ENCODE data around the gene XIRP2. TPM values are rescaled to one million over a fixed set of nuclear protein-coding genes. Genes with fewer than 3 reads are reported as not detected.

Gene XIRP2
- total RNA-seq, 1 donor from 2014 or later, result 0.05 TPM

DNA sequence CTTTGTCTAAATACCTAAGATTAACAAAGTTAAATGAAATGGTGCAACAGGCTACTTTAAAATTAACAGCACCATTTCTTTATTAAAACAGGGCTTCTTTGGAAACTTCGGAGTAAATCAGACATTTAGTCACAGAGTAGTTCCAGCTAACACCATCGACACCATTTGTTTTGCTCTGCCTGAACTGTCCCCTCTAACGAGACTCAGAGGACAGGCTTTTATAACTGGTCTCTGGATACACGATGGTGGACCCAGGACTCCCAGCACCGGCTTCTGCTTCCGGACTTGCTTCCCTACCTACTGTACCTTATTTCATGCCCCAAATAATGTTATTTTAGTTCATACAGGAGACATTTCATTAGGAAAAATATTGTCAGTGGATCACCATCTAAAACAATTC lies 252.1 kb downstream of the XIRP2 start:
- Mint-ChIP-seq H3K4me3 (no peak overlapping the region), H3K4me1 (peaks cover 14% of the 10 kb centered on the region), H3K36me3 (ENCODE audit: low read depth) (no peaks in the 10 kb centered on the region), H3K9me3 (peaks cover 3% of the 10 kb centered on the region), H3K27me3 (ENCODE audit: low read depth) (no peaks in the 10 kb centered on the region), H3K27ac (ENCODE audit: unreplicated experiment) (no peak overlapping the region)
- DNase-seq (ENCODE audit: low read depth, low spot score), result no peak
- TF ChIP-seq, protein P1, sequence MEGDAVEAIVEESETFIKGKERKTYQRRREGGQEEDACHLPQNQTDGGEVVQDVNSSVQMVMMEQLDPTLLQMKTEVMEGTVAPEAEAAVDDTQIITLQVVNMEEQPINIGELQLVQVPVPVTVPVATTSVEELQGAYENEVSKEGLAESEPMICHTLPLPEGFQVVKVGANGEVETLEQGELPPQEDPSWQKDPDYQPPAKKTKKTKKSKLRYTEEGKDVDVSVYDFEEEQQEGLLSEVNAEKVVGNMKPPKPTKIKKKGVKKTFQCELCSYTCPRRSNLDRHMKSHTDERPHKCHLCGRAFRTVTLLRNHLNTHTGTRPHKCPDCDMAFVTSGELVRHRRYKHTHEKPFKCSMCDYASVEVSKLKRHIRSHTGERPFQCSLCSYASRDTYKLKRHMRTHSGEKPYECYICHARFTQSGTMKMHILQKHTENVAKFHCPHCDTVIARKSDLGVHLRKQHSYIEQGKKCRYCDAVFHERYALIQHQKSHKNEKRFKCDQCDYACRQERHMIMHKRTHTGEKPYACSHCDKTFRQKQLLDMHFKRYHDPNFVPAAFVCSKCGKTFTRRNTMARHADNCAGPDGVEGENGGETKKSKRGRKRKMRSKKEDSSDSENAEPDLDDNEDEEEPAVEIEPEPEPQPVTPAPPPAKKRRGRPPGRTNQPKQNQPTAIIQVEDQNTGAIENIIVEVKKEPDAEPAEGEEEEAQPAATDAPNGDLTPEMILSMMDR (conservative IDR thresholded peaks at IDR 0.05), result no peak

DNA sequence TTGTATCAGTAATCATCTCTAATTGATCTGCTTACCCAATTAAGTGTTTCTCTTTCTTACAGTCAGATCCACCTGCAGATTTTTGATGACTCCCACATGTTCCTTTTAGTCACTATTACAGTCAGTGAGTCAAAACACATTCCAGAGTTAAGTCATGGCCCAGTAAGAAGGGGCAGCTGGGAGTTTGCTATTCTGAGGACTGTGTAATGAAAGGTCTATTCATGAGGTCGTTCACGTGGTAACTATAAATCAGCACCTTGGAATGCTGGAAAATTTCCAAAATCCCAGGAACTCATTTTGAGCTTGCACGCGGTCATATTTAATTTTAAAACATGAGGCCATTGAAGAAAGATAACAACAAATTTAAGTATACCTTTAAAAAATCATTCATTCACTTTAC lies 252.5 kb downstream of the XIRP2 start:
- no peak for DNase-seq (ENCODE audit: low read depth, low spot score)
- H3K4me1 Mint-ChIP-seq, result peaks cover 10% of the 10 kb centered on the region
- no peak overlapping the region for H3K27ac Mint-ChIP-seq (ENCODE audit: unreplicated experiment)
- no peak overlapping the region for H3K4me3 Mint-ChIP-seq
- TF ChIP-seq, protein P1 (conservative IDR thresholded peaks at IDR 0.05), result no peak
- no peaks in the 10 kb centered on the region for H3K27me3 Mint-ChIP-seq (ENCODE audit: low read depth)
- peaks cover 3% of the 10 kb centered on the region for H3K9me3 Mint-ChIP-seq
- no peaks in the 10 kb centered on the region for H3K36me3 Mint-ChIP-seq (ENCODE audit: low read depth)

DNA sequence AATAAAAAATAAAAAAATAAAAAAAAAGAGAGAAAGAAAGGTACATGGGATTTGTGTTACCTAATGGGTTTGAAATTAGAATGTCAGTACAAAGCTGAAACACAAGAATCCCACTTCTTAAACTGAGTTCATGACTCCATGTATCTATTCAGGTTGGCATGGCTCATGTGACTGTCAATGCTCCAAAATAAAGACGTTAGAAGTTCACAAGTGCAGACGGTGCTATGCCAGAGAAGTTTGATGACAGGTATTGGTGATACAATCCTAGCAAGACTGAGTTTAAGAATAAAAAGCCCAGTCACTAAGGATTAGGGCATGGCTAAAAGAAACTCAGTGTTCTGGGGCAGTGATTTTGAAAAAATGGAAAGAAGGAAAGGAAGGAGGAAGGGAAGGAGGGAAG lies 254.3 kb downstream of the XIRP2 start:
- H3K27me3 Mint-ChIP-seq (ENCODE audit: low read depth), result no peaks in the 10 kb centered on the region
- no peaks in the 10 kb centered on the region for H3K36me3 Mint-ChIP-seq (ENCODE audit: low read depth)
- no peak for DNase-seq (ENCODE audit: low read depth, low spot score)

DNA sequence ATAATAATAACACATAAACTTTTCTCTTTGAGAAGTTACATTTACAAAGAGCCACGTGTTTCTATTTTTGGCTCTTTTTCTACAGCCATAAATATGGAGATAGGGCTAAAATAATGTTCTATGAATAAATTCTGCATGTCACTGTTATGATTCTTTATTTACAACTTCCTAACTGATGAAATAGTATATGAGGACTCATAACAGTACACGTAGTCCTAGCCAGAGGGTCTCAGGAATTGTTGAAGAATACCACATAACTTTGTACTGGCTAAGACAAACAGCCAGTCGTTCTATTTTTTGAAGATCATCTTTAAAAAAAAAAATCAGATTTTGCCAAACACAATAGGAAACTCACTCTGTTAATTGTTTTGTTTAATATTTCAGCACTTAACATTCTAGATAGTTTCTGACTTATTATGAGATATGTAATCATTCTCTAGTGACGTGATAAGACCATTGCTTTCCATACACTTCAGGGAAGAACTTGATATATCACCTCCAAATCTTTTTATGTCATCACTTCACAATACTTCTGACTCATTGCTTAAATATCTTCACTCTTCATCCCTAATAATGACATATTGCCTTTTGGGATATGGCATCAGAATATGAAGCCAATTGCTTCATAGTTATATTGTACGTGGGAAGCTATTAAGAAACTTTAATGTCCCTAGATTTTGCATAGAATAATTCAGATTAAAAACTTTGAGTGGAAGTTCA lies 256.1 kb downstream of the XIRP2 start:
- no peak for DNase-seq (ENCODE audit: low read depth, low spot score)
- no peak overlapping the region for H3K27ac Mint-ChIP-seq (ENCODE audit: unreplicated experiment)
- H3K9me3 Mint-ChIP-seq, result peaks cover 3% of the 10 kb centered on the region
- no peak overlapping the region for H3K4me3 Mint-ChIP-seq
- no peaks in the 10 kb centered on the region for H3K36me3 Mint-ChIP-seq (ENCODE audit: low read depth)
- TF ChIP-seq, protein P1 (conservative IDR thresholded peaks at IDR 0.05), result no peak
- no peaks in the 10 kb centered on the region for H3K27me3 Mint-ChIP-seq (ENCODE audit: low read depth)
- peaks cover 8% of the 10 kb centered on the region for H3K4me1 Mint-ChIP-seq

More for the DNA sequence above, 254.3 kb downstream of the XIRP2 start:
- H3K4me1 Mint-ChIP-seq, result peaks cover 8% of the 10 kb centered on the region
- TF ChIP-seq, protein P1 (conservative IDR thresholded peaks at IDR 0.05), result no peak
- no peak overlapping the region for H3K27ac Mint-ChIP-seq (ENCODE audit: unreplicated experiment)
- no peak overlapping the region for H3K4me3 Mint-ChIP-seq
- peaks cover 3% of the 10 kb centered on the region for H3K9me3 Mint-ChIP-seq

DNA sequence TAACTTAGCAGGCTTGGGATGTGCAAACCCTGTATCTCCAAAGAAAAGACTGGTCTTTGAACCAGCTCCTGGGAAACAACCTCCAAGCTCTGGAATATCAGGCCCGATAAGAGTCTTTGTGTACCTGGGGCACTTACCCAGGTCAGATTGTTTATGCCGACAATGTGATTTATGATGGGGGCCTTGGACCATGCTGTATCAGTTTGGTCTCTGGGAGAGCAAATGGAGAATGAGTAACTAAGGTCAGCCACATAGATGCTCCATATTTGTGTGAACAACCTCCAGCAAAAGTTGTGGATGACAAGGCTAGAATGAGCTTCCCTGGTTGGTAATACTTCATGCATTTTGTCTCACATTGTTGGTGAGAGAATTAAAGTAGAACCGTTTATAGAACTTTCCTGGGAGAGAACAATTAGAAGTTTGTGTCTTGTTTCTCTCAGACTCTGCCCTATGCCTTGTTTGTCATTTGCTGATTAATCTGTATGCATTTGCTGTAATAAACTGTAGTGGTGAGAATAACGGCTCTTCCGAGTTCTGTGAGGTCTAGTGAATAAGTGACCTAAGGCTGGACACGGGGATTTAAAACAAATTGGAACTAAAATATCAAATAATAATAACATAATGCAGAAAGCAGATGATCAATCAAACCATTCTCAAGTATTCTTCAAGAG lies 259.1 kb downstream of the XIRP2 start:
- Mint-ChIP-seq H3K27me3 (ENCODE audit: low read depth) (no peaks in the 10 kb centered on the region), H3K9me3 (peaks cover 3% of the 10 kb centered on the region), H3K36me3 (ENCODE audit: low read depth) (no peaks in the 10 kb centered on the region), H3K27ac (ENCODE audit: unreplicated experiment) (no peak overlapping the region), H3K4me1 (no peaks in the 10 kb centered on the region), H3K4me3 (no peak overlapping the region)
- TF ChIP-seq, protein P1 (conservative IDR thresholded peaks at IDR 0.05), result no peak
- DNase-seq (ENCODE audit: low read depth, low spot score), result no peak

All from neural crest cell (in vitro differentiated cells).